ENCODE results near the gene LEFTY1. TPM values are rescaled to one million over a fixed set of nuclear protein-coding genes. Genes with fewer than 3 reads are reported as not detected.

Gene LEFTY1
- total and polyA plus RNA-seq, 2 donors (not counting 1 experiment from before 2014, with no cell fraction given), result not detected

DNA sequence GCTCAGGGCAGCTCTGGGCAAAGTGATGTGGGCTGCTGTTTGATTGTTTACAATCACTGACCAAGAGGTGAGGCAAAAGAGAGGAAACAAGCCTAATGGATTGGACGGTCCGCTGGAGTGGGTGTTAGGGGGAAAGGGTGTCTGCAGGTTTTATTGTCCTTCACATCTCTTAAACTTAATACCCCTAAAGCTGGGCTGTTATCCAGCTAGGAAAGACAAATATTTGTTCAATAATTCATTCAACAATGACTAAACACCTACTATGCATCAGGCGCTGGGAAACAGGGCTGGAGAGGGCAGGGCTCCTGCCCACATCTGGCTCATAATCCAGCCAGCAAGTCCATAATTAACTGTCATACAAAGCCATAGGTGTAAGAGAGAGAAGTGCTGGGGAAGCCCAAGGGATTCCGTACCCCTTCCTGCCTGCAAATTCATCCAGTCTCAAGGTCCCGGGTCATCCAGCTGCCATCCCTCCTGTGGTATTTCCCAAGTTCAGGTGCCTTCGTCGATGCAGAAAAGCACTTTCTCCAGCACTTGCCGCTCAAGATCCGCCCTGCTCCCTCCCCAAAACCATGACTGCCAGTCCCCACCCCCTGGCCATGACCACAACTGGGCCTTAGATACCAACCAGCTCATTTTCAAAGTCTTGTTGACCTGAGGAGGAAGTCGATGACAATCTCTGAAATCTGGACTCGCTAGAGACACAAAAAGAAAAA, 17.4 kb downstream of the LEFTY1 start:
- Histone ChIP-seq H3K4me3 (replicated peaks in 1 of 4; ENCODE audit: control extremely low read depth in 1 of 4, insufficient read depth in 1 of 4, low read depth in 3 of 4, low read length in 4 of 4) (no peak overlapping the region), H3K4me2 (ENCODE audit: extremely low read depth, insufficient read depth, low read length) (no peak overlapping the region), H3K4me1 (ENCODE audit: control insufficient read depth, extremely low read depth, insufficient read depth, low read length) (no peaks in the 10 kb centered on the region), H3K9me3 (ENCODE audit: control insufficient read depth, insufficient read depth, low read depth, low read length) (no peaks in the 10 kb centered on the region), H2AFZ (ENCODE audit: low read length) (no peak overlapping the region), H3K27me3 (ENCODE audit: control insufficient read depth, insufficient read depth, low read length) (no peaks in the 10 kb centered on the region), H3K27ac (ENCODE audit: insufficient read depth, low read length) (no peak overlapping the region), H4K20me1 (ENCODE audit: control insufficient read depth, extremely low read depth, insufficient read depth, low read length) (no peaks in the 10 kb centered on the region), H3K79me2 (ENCODE audit: control insufficient read depth, insufficient read depth, low read length) (no peaks in the 10 kb centered on the region), H3K36me3 (ENCODE audit: control insufficient read depth, insufficient read depth, low read length) (peaks cover 17% of the 10 kb centered on the region), H3K9ac (ENCODE audit: insufficient read depth, low read length) (no peak overlapping the region)
- peak in 1 of 2 donors; percentile 28 for DNase-seq (ENCODE audit: low read depth in 2 of 2)
- TF ChIP-seq EZH2 (IDR thresholded peaks at IDR 0.05; ENCODE audit: low read length, missing control alignments), result no peak
- TF ChIP-seq, protein P1, sequence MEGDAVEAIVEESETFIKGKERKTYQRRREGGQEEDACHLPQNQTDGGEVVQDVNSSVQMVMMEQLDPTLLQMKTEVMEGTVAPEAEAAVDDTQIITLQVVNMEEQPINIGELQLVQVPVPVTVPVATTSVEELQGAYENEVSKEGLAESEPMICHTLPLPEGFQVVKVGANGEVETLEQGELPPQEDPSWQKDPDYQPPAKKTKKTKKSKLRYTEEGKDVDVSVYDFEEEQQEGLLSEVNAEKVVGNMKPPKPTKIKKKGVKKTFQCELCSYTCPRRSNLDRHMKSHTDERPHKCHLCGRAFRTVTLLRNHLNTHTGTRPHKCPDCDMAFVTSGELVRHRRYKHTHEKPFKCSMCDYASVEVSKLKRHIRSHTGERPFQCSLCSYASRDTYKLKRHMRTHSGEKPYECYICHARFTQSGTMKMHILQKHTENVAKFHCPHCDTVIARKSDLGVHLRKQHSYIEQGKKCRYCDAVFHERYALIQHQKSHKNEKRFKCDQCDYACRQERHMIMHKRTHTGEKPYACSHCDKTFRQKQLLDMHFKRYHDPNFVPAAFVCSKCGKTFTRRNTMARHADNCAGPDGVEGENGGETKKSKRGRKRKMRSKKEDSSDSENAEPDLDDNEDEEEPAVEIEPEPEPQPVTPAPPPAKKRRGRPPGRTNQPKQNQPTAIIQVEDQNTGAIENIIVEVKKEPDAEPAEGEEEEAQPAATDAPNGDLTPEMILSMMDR (conservative IDR thresholded peaks at IDR 0.05 in 1 of 2, IDR thresholded peaks at IDR 0.05 in 1 of 2; ENCODE audit: low read depth in 1 of 2, low read length in 2 of 2), result no peak

DNA sequence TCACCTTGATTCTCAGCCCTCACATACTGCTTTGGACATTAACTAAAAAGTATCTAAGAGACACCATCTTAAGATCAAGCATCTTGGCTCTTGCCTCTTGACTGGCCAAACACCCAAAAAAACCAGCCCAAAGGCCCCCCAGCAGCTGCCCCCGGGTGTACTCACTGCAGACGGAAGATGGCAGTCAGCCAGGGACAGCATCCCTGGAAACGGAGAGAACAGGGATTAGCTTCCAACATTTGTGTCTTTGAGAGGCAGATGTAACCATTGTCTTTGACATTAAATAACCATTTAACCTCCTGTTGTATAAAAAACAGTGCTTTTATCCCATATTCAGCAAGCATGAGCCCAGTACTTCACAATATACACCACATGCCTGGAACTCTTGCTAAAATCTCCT, 18.0 kb downstream of the LEFTY1 start:
- no peaks in the 10 kb centered on the region for H3K79me2 ChIP-seq (ENCODE audit: control insufficient read depth, insufficient read depth, low read length)
- no peak overlapping the region for H3K9ac ChIP-seq (ENCODE audit: insufficient read depth, low read length)
- H3K4me2 ChIP-seq (ENCODE audit: extremely low read depth, insufficient read depth, low read length), result no peak overlapping the region
- no peaks in the 10 kb centered on the region for H3K9me3 ChIP-seq (ENCODE audit: control insufficient read depth, insufficient read depth, low read depth, low read length)
- H3K4me3 ChIP-seq (replicated peaks in 1 of 4; ENCODE audit: control extremely low read depth in 1 of 4, insufficient read depth in 1 of 4, low read depth in 3 of 4, low read length in 4 of 4), result no peak overlapping the region
- no peaks in the 10 kb centered on the region for H3K27me3 ChIP-seq (ENCODE audit: control insufficient read depth, insufficient read depth, low read length)
- H3K36me3 ChIP-seq (ENCODE audit: control insufficient read depth, insufficient read depth, low read length), result peaks cover 19% of the 10 kb centered on the region
- H4K20me1 ChIP-seq (ENCODE audit: control insufficient read depth, extremely low read depth, insufficient read depth, low read length), result no peaks in the 10 kb centered on the region
- H2AFZ ChIP-seq (ENCODE audit: low read length), result no peak overlapping the region
- no peaks in the 10 kb centered on the region for H3K4me1 ChIP-seq (ENCODE audit: control insufficient read depth, extremely low read depth, insufficient read depth, low read length)
- DNase-seq (ENCODE audit: low read depth in 2 of 2), result no peak
- H3K27ac ChIP-seq (ENCODE audit: insufficient read depth, low read length), result no peak overlapping the region
- TF ChIP-seq, protein P1 (conservative IDR thresholded peaks at IDR 0.05 in 1 of 2, IDR thresholded peaks at IDR 0.05 in 1 of 2; ENCODE audit: low read depth in 1 of 2, low read length in 2 of 2), result no peak

DNA sequence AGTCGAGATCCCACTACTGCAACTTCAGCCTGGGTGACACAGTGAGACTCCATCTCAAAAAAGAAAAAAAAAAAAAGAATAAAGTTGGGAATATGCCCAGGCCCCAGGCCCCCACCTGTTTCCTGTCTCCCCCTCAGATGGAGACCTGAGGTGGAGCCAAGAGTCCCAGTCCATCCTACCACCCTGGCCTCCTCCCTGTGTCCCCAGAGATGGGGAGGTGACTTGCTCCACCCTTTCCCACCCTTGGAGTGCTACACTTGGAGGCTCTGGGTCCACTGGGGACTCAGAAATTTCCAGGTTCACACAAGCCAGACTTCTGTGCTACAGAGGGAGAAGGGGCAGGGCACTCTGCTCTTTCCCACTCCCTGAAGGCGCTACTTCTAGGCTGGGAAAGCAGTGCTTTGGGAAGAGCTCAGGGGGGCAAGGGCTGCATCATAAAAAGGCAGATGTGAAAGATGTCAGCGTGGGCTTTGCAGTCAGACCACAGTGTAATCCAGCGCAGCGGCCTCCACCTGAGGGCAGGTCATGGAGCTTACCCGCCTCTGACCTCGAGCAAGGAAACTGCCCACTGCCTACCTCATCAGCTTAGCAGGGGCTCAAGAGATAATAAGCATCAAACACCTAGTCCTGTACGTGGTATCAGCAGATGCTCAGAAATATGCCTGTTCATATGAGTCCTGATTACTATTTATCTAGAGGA, 20.2 kb downstream of the LEFTY1 start:
- Histone ChIP-seq H3K9me3 (ENCODE audit: control insufficient read depth, insufficient read depth, low read depth, low read length) (no peaks in the 10 kb centered on the region), H2AFZ (ENCODE audit: low read length) (no peak overlapping the region), H3K79me2 (ENCODE audit: control insufficient read depth, insufficient read depth, low read length) (no peaks in the 10 kb centered on the region), H3K4me3 (replicated peaks in 1 of 4; ENCODE audit: control extremely low read depth in 1 of 4, insufficient read depth in 1 of 4, low read depth in 3 of 4, low read length in 4 of 4) (no peak overlapping the region), H3K9ac (ENCODE audit: insufficient read depth, low read length) (no peak overlapping the region), H3K27ac (ENCODE audit: insufficient read depth, low read length) (no peak overlapping the region), H4K20me1 (ENCODE audit: control insufficient read depth, extremely low read depth, insufficient read depth, low read length) (no peaks in the 10 kb centered on the region), H3K27me3 (ENCODE audit: control insufficient read depth, insufficient read depth, low read length) (no peaks in the 10 kb centered on the region), H3K4me1 (ENCODE audit: control insufficient read depth, extremely low read depth, insufficient read depth, low read length) (peaks cover 7% of the 10 kb centered on the region), H3K4me2 (ENCODE audit: extremely low read depth, insufficient read depth, low read length) (no peak overlapping the region), H3K36me3 (ENCODE audit: control insufficient read depth, insufficient read depth, low read length) (peaks cover 17% of the 10 kb centered on the region)
- no peak for DNase-seq (ENCODE audit: low read depth in 2 of 2)
- TF ChIP-seq EZH2 (IDR thresholded peaks at IDR 0.05; ENCODE audit: low read length, missing control alignments), result no peak
- TF ChIP-seq, protein P1 (conservative IDR thresholded peaks at IDR 0.05 in 1 of 2, IDR thresholded peaks at IDR 0.05 in 1 of 2; ENCODE audit: low read depth in 1 of 2, low read length in 2 of 2), result no peak
